HG02870 (cell line): ENCODE measurements around the gene FBXO46.
"Not testable (repeated sequence)": the region's sequence is repeated elsewhere in the genome, so short reads cannot be mapped to it uniquely, and the experiment has no call there.

Source experiments
- ATAC-seq: cut with Tn5 transposase; IDR thresholded peaks from one replicate; pipeline ENCODE4 v1.9.1; 2021; ENCODE audit warnings: mild to moderate bottlenecking, moderate library complexity; ENCODE audit not compliant: unreplicated experiment

The FBXO46 gene

DNA sequence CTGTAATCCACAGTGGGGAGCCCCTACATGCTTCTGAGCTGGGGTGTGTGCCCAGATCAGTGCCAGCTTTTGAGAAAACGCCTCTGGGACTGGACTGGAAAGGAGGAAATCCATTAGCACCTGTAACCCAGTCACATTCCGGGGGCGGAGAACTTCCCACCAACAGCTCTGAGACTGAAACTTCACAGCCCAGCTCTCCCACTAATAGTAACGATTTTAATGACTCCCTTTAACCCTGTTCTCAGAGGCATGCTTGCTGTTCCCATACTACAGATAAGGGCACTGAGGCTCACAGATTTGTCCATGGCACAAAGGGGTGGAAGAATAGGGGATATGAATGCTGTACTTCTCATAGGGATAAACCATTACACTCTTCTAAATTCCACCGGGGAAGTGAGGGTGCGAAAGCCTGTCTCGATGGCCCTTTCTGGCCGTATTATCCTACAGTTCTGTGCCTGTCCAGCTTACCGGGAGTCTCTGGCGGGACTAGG lies 851 bp downstream of the FBXO46 start:
- ATAC-seq = no peak

- ATAC-seq = not testable (repeated sequence)
Measured at GRCh38 chr19:45728683-45729082, 2.0 kb downstream of the FBXO46 start.

- ATAC-seq = not testable (repeated sequence)
Measured at GRCh38 chr19:45720065-45720464, 10.6 kb downstream of the FBXO46 start.

DNA sequence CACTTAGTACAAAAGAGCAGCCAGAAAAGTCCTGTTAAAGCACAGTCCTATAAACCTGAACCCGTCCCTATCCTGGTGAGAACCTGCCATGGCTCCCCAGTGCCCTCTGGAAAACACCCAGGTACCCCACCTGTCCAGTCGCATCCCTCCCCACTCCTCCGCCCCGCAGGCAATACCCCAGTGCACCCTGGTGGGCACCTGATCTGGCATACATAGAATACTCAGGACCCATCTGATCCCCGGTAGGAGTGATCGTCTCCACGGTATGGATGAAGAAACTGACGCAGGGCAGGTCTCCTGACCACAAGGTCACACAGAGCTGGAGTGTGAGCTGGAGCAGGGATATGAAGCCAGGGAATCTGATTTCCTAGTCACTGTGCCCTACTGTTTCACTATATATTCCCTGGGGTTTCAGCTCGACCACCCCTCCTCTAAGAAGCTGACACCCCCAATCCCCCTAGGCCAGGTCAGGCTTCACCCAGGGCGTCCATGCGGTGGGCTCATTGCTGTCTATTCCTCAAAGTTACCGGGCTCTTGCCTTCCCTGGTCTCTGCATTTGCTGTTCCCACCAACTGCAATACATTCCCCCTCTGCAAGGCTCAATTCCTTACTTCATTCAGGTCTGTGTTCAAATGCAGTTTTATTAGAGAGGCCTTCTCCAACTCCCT lies 12.6 kb downstream of the FBXO46 start:
- ATAC-seq = no peak

- peak; percentile 96 for ATAC-seq
Measured at GRCh38 chr19:45717131-45717982, 13.3 kb downstream of the FBXO46 start.

GRCh38 chr19:45716359-45717130 lies 14.2 kb downstream of the FBXO46 start:
- no peak for ATAC-seq

GRCh38 chr19:45715139-45715538 lies 15.6 kb downstream of the FBXO46 start:
- no peak for ATAC-seq

DNA sequence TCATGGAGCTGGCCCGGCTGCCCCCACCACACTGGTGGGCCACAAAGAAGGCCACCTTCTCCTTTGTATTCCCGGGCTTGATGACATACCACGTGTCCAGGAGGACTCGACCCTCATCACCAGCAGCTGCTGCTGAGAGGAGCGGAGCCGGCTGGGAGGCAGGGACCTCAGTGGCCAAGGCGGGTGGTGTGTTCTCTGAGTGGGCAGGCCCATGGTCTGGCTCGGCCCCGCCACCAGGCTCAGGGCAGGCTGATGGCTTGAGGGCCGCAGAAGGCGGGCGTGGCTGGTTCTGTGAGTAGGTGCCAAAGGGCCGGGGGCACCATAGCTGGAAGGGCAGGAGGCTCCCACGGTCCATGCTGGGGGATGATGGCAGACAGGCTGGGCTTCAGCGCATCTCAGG lies 17.6 kb downstream of the FBXO46 start:
- ATAC-seq = no peak

GRCh38 chr19:45712699-45713067 lies 18.0 kb downstream of the FBXO46 start:
- no peak for ATAC-seq

DNA sequence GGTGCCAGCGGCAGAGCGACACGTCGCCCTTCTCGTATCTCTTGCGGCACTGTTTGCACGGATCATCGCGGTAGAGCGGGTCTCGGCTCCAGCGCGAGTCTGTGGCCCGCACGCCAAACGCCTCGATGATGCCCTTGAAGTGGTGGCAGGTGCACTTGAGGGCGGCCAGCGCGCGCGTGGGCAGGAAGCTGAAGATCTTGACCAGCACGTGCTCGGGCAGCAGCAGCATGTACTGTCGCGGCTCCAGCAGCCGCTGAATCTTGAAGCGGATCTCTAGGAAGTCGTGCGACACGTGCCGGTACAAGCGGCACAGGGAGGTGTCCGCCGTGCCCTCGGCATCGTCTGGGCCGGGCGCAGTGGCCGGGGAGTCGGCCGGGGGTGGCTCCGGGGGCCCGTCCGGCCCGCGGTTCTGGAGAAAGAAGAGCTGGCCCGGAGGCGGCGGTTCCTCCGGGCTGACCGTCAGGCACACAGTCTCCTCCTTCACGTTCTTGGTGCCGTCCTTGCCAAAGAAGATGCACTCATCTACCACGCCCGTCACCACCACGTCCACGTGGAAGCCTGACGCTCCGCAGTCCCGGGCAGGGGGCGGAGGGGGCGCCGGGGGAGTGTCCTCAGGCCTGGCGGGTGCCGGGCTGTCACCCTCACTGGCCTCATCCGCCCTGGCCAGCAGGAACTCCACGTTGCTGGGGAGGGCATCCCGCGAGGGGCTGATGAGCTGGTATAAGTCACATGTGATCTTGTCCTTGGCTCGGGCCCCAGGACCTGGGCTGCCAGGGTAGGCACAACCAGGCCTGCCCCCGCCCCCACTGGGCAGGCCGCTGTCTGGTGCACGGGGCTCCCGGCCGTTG lies 18.6 kb downstream of the FBXO46 start:
- ATAC-seq = no peak

DNA sequence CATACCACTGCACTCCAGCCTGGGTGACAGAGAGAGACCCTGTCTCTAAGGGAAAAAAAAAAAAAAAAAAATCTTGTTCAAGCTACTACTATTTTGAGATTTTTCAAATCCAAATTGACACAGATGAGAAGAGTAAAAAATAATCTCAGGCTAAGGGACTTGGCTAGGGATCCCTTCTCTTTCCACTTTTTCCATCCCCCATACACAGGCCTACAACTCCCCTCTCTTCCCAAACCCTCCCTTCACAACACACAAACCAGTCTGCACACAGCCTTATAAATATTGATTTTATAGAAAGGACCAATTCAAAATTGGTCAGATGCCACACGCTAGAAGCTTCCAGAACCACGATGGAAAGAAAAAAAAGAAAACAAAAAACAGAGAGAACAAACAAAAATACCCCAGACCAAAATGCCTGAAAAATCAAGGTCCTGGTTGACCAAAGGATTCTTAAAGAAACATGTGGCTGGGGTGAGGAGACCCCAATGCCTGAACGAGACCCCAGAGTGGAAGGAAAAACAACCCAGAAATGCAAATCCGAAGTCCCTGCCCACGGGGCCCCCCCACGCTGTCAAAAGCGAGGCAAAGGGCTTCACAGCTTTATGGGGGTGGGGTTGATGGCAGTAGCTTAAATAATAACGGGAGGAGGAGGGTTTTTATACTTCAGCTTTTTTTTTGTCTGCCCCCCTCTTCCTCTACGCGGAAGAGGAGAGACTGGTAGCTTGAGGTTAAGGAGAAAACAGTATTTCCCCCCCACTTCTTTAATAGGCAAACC lies 20.2 kb downstream of the FBXO46 start:
- ATAC-seq = no peak

GRCh38 chr19:45705710-45706415 lies 24.8 kb downstream of the FBXO46 start:
- no peak for ATAC-seq

GRCh38 chr19:45705115-45705514 lies 25.6 kb downstream of the FBXO46 start:
- no peak for ATAC-seq

GRCh38 chr19:45701676-45702075 lies 29.0 kb downstream of the FBXO46 start:
- ATAC-seq = no peak

- no peak for ATAC-seq
Measured at GRCh38 chr19:45693106-45693788, 37.4 kb downstream of the FBXO46 start.

DNA sequence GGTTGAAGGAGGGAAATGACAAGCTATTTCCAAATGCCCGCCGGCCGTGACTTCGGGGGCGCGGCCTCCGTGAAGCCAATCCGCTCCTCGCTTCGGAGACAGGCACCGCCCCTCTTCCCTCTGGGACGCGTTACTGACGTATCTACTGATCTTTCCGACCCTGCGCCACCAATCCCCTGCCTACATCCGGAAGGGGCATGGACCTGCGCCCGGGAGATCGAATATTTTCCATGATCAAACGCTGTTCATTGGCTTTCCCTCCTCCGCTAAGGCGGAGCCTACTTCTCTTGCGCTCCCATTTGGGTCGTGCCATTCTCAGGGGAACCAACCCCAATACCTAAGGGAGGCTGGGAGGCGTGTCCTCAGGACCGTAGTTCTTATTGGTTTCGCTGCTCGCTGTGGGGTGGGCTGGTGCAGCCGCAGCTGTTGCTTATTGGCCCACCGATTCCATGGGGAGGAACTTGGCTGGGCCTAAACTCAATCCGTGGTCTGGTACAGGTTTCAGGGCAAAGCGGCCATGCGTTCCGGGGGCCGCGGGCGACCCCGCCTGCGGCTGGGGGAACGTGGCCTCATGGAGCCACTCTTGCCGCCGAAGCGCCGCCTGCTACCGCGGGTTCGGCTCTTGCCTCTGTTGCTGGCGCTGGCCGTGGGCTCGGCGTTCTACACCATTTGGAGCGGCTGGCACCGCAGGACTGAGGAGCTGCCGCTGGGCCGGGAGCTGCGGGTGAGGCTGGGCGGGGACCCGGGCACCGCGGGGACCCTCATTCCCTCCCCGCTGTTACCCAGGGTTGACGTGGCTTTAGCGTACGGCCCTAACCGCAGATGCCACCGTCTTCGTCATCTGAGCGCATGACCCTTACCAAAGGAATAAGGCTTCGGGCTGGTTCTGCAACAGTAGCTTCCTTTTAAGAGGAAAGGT lies 38.2 kb downstream of the FBXO46 start, which contains the start of gene QPCTL:
TSS of gene QPCTL (plus strand) at position 480 of the 919 bp plus-strand sequence. CDS start at position 518, 38 bp downstream.
- ATAC-seq = peak; percentile 87

GRCh38 chr19:45691516-45692186 lies 39.0 kb downstream of the FBXO46 start, which contains the start of gene SNRPD2:
SNRPD2 (minus strand) TSS chr19:45691953; CDS start chr19:45691888, 65 bp downstream.
- peak; percentile 54 for ATAC-seq
